BJ (cell line): ENCODE data around the gene OR13D1. TPM values are rescaled to one million over a fixed set of nuclear protein-coding genes. Genes with fewer than 3 reads are reported as not detected.

Experiments
- CTCF ChIA-PET: fragments of 350-600 bp; formaldehyde crosslinking; extraction: SDS; loops from one replicate; lab custom pipeline; 2021; ENCODE audit warnings: antibody characterized with exemption, inconsistent platforms; lab: Yijun Ruan, JAX
- POLR2A ChIA-PET: fragments of 300-600 bp; sonication (Branson Sonifier 250); formaldehyde crosslinking; extraction: SDS; loops from one replicate; lab custom pipeline; 2021; ENCODE audit warnings: antibody characterized with exemption; lab: Charles Lee
- DNase-seq: peaks from one replicate; pipeline ENCODE4 v3.0.0-alpha.2; 2011; ENCODE audit warnings: low read depth
- H3K27me3 ChIP-seq: 2 replicates; pipeline ENCODE4 v1.6.0; 2011; ENCODE audit warnings: low read length; ENCODE audit not compliant: control insufficient read depth, insufficient read depth
- H3K36me3 ChIP-seq: 2 replicates; pipeline ENCODE4 v1.5.1; 2011; ENCODE audit warnings: low read length; ENCODE audit not compliant: control insufficient read depth, insufficient read depth
- H3K4me3 ChIP-seq: 2 replicates; pipeline ENCODE4 v1.5.1; 2011; ENCODE audit warnings: low read depth, mild to moderate bottlenecking, control low read depth, low read length
- polyA minus RNA-seq: library from RNA; depleted of rRNA, polyadenylated mRNA; stranded (reverse); fragments of >200 nt; gene quantifications from 2 replicates; pipeline ENCODE4 v1.2.3, GENCODE V29; 2011; rRNA and poly(A)+ RNA removed
- polyA plus RNA-seq: library from polyadenylated mRNA; depleted of rRNA; stranded (reverse); fragments of >200 nt; gene quantifications from 2 replicates; pipeline ENCODE4 v1.2.3, GENCODE V29; 2011; rRNA removed
- TF ChIP-seq, protein P1 (sequence below): IDR thresholded peaks from 2 replicates; pipeline ENCODE4 v1.5.1; 2011; ENCODE audit warnings: low read depth, mild to moderate bottlenecking, control low read depth, inconsistent platforms, low read length, moderate library complexity; ENCODE audit not compliant: insufficient read depth

The OR13D1 gene, protein sequence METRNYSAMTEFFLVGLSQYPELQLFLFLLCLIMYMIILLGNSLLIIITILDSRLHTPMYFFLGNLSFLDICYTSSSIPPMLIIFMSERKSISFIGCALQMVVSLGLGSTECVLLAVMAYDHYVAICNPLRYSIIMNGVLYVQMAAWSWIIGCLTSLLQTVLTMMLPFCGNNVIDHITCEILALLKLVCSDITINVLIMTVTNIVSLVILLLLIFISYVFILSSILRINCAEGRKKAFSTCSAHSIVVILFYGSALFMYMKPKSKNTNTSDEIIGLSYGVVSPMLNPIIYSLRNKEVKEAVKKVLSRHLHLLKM
- polyA plus RNA-seq = not detected in 2 replicates
- not detected in 2 replicates for polyA minus RNA-seq

DNA sequence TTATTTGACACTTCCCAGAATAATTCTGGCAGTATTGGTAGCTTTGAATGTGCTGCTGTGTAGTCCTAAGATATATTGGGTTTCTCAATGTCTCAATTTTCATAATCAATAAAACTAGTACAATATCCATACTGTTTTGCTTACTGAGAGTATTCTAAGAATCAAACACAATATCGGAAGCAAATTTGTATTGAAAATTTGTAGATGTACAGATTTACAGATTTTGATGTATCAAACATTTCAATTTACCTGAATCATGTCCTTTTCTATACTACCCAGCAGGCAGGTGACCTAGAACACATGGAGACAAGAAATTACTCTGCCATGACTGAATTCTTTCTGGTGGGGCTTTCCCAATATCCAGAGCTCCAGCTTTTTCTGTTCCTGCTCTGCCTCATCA lies at the start of gene OR13D1:
TSS of gene OR13D1 (plus strand) at position 301 of the 400 bp plus-strand sequence. CDS start at position 301, 0 bp downstream.
- no peaks in the 10 kb centered on the region for H3K36me3 ChIP-seq
- DNase-seq = no peak
- no peak within 1 kb of the TSS for H3K4me3 ChIP-seq
- no peaks in the 10 kb centered on the region for H3K27me3 ChIP-seq
- CTCF ChIA-PET = interaction anchor here (0.7 kb wide), 1 partner anchor 37 kb away, joined by 3 read pairs; no protein-coding TSS in a partner anchor
- TF ChIP-seq, protein P1, sequence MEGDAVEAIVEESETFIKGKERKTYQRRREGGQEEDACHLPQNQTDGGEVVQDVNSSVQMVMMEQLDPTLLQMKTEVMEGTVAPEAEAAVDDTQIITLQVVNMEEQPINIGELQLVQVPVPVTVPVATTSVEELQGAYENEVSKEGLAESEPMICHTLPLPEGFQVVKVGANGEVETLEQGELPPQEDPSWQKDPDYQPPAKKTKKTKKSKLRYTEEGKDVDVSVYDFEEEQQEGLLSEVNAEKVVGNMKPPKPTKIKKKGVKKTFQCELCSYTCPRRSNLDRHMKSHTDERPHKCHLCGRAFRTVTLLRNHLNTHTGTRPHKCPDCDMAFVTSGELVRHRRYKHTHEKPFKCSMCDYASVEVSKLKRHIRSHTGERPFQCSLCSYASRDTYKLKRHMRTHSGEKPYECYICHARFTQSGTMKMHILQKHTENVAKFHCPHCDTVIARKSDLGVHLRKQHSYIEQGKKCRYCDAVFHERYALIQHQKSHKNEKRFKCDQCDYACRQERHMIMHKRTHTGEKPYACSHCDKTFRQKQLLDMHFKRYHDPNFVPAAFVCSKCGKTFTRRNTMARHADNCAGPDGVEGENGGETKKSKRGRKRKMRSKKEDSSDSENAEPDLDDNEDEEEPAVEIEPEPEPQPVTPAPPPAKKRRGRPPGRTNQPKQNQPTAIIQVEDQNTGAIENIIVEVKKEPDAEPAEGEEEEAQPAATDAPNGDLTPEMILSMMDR = no peak
- POLR2A ChIA-PET = no interaction called here

DNA sequence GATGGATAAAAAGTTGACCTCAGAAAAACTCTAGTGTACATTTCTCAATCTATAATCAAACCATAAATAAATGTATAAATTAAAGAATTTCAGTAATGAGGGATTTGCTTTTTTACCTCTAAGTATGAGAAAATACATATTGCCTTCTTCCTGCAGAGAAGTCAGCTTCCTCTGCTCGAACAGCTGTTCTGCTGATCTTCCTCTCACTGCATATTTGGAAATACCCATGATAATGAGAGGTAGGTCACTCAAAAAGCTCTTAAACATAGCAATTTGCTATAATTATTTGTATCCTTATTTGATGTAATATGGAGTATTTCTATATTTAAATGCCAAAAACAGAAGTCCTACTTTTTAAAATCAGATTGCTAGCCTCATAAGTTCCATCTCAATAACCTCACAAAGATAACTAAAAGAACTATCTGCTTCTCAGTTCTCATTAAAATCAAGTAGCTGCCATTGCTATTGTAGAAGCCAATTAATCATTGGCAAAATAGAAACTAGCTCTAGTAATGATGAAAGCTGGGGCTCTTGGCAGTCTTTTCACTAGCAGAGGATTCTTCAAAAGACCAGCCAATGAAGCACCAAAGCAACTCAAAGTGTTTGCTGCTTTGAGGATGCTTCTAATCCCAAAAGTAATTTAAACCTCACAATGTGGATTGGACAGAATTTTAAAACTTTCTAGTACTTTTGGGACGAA lies 35.7 kb upstream of the OR13D1 start:
- Histone ChIP-seq H3K27me3 (no peaks in the 10 kb centered on the region), H3K4me3 (no peak overlapping the region), H3K36me3 (no peaks in the 10 kb centered on the region)
- ChIA-PET POLR2A (no interaction called here), CTCF (interaction anchor here (0.6 kb wide), 1 partner anchor 690 kb away, joined by 3 read pairs; no protein-coding TSS in a partner anchor)
- DNase-seq = no peak
- TF ChIP-seq, protein P1 = no peak

DNA sequence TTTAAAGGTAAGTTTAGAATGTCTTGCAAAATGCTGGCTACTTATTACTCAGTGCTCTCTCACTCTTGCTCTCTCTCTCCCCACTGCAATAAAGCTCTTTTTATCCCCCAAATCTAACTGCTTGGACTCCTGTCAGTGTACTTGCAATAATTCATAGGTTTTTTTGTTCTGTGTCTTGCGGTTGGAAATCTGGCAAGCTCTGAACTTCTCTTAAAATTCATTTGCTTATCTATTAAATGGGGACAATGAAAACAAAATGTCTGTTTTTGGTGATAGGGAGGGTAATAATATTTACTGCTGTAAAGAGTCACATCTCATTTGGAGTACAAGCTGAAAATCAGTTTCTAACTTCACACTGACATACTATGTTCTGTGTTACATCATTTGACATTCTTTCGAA lies 18.7 kb upstream of the OR13D1 start:
- ChIA-PET POLR2A (no interaction called here), CTCF (no interaction called here)
- no peaks in the 10 kb centered on the region for H3K27me3 ChIP-seq

DNA sequence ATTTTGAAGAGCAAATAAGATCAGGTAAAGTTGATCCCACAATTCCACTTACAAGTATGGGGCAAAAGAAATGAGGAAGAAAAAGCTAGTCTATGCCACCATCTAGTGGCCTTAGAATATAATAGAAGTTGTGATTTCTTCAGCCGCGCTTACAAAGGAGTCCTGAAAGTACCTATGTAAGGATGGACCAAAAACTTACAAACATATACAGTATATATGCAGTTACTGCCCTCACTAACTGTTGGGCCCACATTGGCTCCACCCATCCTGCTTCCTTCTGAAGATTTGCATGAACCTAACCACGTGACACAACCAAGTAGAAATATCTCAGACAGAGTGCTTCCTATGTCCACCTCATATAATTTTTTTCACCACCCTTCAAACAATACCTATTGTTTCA lies 11.7 kb upstream of the OR13D1 start:
- Histone ChIP-seq H3K4me3 (no peak overlapping the region), H3K36me3 (no peaks in the 10 kb centered on the region), H3K27me3 (no peaks in the 10 kb centered on the region)
- CTCF ChIA-PET = interaction anchor here (0.6 to 1.9 kb wide), 3 partner anchors 9 to 188 kb away, joined by 3 to 7 read pairs (median 5); no protein-coding TSS in a partner anchor
- TF ChIP-seq, protein P1 = peak; percentile 52
- DNase-seq = no peak
- POLR2A ChIA-PET = no interaction called here

More for the DNA sequence above, 18.7 kb upstream of the OR13D1 start:
- peak; percentile 30 for DNase-seq
- Histone ChIP-seq H3K36me3 (no peaks in the 10 kb centered on the region), H3K4me3 (no peak overlapping the region)
- TF ChIP-seq, protein P1 = no peak

DNA sequence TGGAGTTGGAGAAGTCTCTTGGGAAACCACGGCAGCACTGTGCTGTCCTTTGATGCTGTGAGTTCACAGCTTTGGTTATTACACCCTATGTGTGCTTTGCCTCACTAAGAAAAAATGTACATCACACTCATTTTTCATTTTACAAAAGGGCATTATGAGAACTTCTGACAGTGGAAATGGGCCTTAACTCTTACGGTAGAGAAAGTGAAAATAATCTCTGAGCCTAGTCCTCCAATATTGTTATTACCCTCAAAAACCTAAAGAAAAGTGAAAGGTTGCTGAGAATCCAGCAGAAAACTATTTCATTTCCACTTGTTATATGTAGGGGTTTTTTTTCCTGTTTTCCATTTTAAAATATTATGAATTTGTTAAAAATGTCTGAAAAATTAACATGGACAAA lies 8.2 kb upstream of the OR13D1 start:
- no peaks in the 10 kb centered on the region for H3K27me3 ChIP-seq
- TF ChIP-seq, protein P1 = no peak
- H3K4me3 ChIP-seq = no peak overlapping the region
- ChIA-PET POLR2A (no interaction called here), CTCF (no interaction called here)
- H3K36me3 ChIP-seq = no peaks in the 10 kb centered on the region
- no peak for DNase-seq
